ENCODE results near the gene ASIC4. TPM values are rescaled to one million over a fixed set of nuclear protein-coding genes. Genes with fewer than 3 reads are reported as not detected.
A peak's percentile ranks its signal among the peaks of the same experiment; 100 is the strongest.

ASIC4 gene
- total and polyA plus RNA-seq, 9 of the 15 experiments (the other 6 are each of a cell fraction or from before 2014, with no cell fraction given): 0.07 to 19.2 (median 4.8) TPM

DNA sequence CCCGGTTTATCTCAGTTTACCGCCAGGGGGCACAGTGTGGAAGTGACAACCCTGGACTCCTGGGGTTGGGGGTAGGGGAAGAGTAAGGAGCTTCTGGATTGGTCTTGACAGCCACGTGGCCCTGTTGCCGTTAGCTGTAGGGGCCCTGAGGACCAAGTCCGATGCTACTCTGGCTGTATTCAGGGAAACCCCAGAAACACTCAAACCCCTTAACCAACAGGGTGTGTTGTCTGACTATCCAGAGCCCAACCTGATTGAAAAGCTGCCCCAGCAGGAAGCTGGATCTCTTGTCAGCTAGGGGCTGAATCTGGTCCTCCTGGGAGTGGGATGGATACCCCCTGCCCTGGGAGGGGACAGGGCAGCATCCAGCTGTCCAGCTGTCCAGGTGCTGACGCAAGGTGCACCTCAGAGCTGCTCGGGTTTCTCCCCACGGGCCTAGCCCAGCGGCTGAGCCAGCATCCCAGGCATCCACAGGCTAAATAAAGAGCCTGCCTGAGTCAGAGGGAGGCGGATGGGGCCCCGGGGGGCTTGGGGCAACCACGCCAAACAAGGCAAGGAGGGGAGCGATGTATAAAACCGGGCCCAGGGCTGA lies 18.7 kb upstream of the ASIC4 start (continued):
- TF ChIP-seq, protein P1, sequence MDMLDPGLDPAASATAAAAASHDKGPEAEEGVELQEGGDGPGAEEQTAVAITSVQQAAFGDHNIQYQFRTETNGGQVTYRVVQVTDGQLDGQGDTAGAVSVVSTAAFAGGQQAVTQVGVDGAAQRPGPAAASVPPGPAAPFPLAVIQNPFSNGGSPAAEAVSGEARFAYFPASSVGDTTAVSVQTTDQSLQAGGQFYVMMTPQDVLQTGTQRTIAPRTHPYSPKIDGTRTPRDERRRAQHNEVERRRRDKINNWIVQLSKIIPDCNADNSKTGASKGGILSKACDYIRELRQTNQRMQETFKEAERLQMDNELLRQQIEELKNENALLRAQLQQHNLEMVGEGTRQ (CRISPR knock-in tag; IDR thresholded peaks at IDR 0.05): peak; percentile 91
- TF ChIP-seq, protein P2, sequence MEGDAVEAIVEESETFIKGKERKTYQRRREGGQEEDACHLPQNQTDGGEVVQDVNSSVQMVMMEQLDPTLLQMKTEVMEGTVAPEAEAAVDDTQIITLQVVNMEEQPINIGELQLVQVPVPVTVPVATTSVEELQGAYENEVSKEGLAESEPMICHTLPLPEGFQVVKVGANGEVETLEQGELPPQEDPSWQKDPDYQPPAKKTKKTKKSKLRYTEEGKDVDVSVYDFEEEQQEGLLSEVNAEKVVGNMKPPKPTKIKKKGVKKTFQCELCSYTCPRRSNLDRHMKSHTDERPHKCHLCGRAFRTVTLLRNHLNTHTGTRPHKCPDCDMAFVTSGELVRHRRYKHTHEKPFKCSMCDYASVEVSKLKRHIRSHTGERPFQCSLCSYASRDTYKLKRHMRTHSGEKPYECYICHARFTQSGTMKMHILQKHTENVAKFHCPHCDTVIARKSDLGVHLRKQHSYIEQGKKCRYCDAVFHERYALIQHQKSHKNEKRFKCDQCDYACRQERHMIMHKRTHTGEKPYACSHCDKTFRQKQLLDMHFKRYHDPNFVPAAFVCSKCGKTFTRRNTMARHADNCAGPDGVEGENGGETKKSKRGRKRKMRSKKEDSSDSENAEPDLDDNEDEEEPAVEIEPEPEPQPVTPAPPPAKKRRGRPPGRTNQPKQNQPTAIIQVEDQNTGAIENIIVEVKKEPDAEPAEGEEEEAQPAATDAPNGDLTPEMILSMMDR (IDR thresholded peaks at IDR 0.05 in 2 of 3, conservative IDR thresholded peaks at IDR 0.05 in 1 of 3; ENCODE audit: insufficient read depth in 2 of 3, low read depth in 1 of 3, low read length in 3 of 3): peak; percentile 68 to 73 (median 69)
- TF ChIP-seq MAZ (CRISPR knock-in tag; conservative IDR thresholded peaks at IDR 0.05 in 1 of 2, IDR thresholded peaks at IDR 0.05 in 1 of 2) (peak; percentile 49 to 94; a peak in 3 of 4 replicates), SAP30 (IDR thresholded peaks at IDR 0.05; ENCODE audit: borderline replicate concordance, insufficient read depth, low read depth, low read length, poor library complexity, severe bottlenecking) (peak; percentile 41), SRF (CRISPR knock-in tag; IDR thresholded peaks at IDR 0.05) (no peak), LARP7 (IDR thresholded peaks at IDR 0.05) (no peak), CXXC5 (CRISPR knock-in tag; IDR thresholded peaks at IDR 0.05) (0 out of 2 replicates have a peak, but pooled peaks have one; percentile 36), RBM22 (IDR thresholded peaks at IDR 0.05; ENCODE audit: low read depth, low read length, poor library complexity, severe bottlenecking) (no peak), ATF7 (IDR thresholded peaks at IDR 0.05) (0 out of 2 replicates have a peak, but pooled peaks have one; percentile 16), L3MBTL2 (IDR thresholded peaks at IDR 0.05) (peak; percentile 81), FUS (optimal IDR thresholded peaks at IDR 0.05; ENCODE audit: low read depth, low read length) (no peak), HCFC1 (IDR thresholded peaks at IDR 0.05; ENCODE audit: low read depth, low read length) (no peak), SMC3 (conservative IDR thresholded peaks at IDR 0.05; ENCODE audit: insufficient read depth, low read depth, low read length) (peak; percentile 58), CBFA2T2 (conservative IDR thresholded peaks at IDR 0.05) (peak; percentile 19; the same call in 1 of the 2 replicates), LCOR (CRISPR knock-in tag; IDR thresholded peaks at IDR 0.05) (0 out of 2 replicates have a peak, but pooled peaks have one; percentile 18), HDAC1 (IDR thresholded peaks at IDR 0.05) (peak in 1 of 2 experiments; percentile 21; a peak in 1 of 4 replicates), EP400 (IDR thresholded peaks at IDR 0.05) (peak; percentile 28; the same call in 1 of the 2 replicates)
- TF ChIP-seq, protein P3, sequence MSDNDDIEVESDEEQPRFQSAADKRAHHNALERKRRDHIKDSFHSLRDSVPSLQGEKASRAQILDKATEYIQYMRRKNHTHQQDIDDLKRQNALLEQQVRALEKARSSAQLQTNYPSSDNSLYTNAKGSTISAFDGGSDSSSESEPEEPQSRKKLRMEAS (CRISPR knock-in tag; IDR thresholded peaks at IDR 0.05): peak; percentile 39; the same call in 1 of the 2 replicates
- TF ChIP-seq, protein P4, sequence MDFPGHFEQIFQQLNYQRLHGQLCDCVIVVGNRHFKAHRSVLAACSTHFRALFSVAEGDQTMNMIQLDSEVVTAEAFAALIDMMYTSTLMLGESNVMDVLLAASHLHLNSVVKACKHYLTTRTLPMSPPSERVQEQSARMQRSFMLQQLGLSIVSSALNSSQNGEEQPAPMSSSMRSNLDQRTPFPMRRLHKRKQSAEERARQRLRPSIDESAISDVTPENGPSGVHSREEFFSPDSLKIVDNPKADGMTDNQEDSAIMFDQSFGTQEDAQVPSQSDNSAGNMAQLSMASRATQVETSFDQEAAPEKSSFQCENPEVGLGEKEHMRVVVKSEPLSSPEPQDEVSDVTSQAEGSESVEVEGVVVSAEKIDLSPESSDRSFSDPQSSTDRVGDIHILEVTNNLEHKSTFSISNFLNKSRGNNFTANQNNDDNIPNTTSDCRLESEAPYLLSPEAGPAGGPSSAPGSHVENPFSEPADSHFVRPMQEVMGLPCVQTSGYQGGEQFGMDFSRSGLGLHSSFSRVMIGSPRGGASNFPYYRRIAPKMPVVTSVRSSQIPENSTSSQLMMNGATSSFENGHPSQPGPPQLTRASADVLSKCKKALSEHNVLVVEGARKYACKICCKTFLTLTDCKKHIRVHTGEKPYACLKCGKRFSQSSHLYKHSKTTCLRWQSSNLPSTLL (IDR thresholded peaks at IDR 0.05): no peak
- TF ChIP-seq, protein P5, sequence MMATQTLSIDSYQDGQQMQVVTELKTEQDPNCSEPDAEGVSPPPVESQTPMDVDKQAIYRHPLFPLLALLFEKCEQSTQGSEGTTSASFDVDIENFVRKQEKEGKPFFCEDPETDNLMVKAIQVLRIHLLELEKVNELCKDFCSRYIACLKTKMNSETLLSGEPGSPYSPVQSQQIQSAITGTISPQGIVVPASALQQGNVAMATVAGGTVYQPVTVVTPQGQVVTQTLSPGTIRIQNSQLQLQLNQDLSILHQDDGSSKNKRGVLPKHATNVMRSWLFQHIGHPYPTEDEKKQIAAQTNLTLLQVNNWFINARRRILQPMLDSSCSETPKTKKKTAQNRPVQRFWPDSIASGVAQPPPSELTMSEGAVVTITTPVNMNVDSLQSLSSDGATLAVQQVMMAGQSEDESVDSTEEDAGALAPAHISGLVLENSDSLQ (IDR thresholded peaks at IDR 0.05): 0 out of 2 replicates have a peak, but pooled peaks have one; percentile 13

Data from K562 (cell line).